IMR-90 (cell line): ENCODE results near the gene ADGRB3. TPM values are rescaled to one million over a fixed set of nuclear protein-coding genes. Genes with fewer than 3 reads are reported as not detected.

Experiments used
- ATAC-seq: fragments of 200-7000 bp; cut with Tn5 transposase; 2 replicates; pipeline ENCODE4 v1.9.1; 2020; ENCODE audit warnings: low read depth, mild to moderate bottlenecking, moderate library complexity
- BruUV-seq: library from RNA; stranded (reverse); fragments of 400-500 nt; replicated peaks from 2 replicates; lab custom pipeline; 2021; lab: Mats Ljungman, UMichigan
- CTCF ChIA-PET: fragments of 300-600 bp; formaldehyde crosslinking; extraction: SDS; loops from one replicate; lab custom pipeline; 2021; ENCODE audit warnings: antibody characterized with exemption; lab: Yijun Ruan, JAX
- POLR2A ChIA-PET: fragments of 300-600 bp; sonication (Branson Sonifier 250); formaldehyde crosslinking; loops from one replicate; lab custom pipeline; 2022; ENCODE audit warnings: antibody characterized with exemption; ENCODE audit not compliant: unreplicated experiment; lab: Charles Lee
- DNase-seq: peaks from one replicate; pipeline ENCODE4 v3.0.0; 2013
- H2AFZ ChIP-seq: replicated peaks from 2 replicates; pipeline ENCODE3; 2013; ENCODE audit warnings: low read length, mild to moderate bottlenecking; ENCODE audit not compliant: poor library complexity
- H2AK5ac ChIP-seq: 2 replicates; pipeline ENCODE4 v1.6.1; 2013; ENCODE audit warnings: low read depth, low read length, inconsistent platforms
- H2AK9ac ChIP-seq: replicated peaks from 2 replicates; pipeline ENCODE3; 2013; ENCODE audit warnings: mild to moderate bottlenecking, low read depth, low read length, moderate library complexity; ENCODE audit not compliant: poor library complexity
- H2BK120ac ChIP-seq: 2 replicates; pipeline ENCODE4 v1.6.1; 2013; ENCODE audit warnings: low read depth, low read length, inconsistent platforms
- H2BK15ac ChIP-seq: 3 replicates; pipeline ENCODE4 v1.6.1; 2013; ENCODE audit warnings: low read depth, low read length, inconsistent platforms
- H2BK20ac ChIP-seq: 2 replicates; pipeline ENCODE4 v1.6.1; 2013; ENCODE audit warnings: low read depth, mild to moderate bottlenecking, inconsistent platforms, low read length, moderate library complexity
- H2BK5ac ChIP-seq: 2 replicates; pipeline ENCODE4 v1.6.1; 2013; ENCODE audit warnings: mild to moderate bottlenecking, low read depth, low read length, inconsistent platforms; ENCODE audit not compliant: poor library complexity, severe bottlenecking
- H3K14ac ChIP-seq: replicated peaks from 2 replicates; pipeline ENCODE4 v1.6.1; 2013; ENCODE audit warnings: low read depth, low read length, inconsistent platforms
- H3K18ac ChIP-seq: 2 replicates; pipeline ENCODE4 v1.6.1; 2013; ENCODE audit warnings: low read depth, low read length, control low read depth
- H3K23ac ChIP-seq: 2 replicates; pipeline ENCODE4 v1.6.1; 2013; ENCODE audit warnings: low read depth, low read length, inconsistent platforms
- H3K27ac ChIP-seq: 2 replicates; pipeline ENCODE4 v1.5.1; 2013; ENCODE audit warnings: mild to moderate bottlenecking, control low read depth, low read length; ENCODE audit not compliant: insufficient read depth
- H3K27me3 ChIP-seq: 2 replicates; pipeline ENCODE4 v1.6.1; 2013; ENCODE audit warnings: low read length; ENCODE audit not compliant: control insufficient read depth, insufficient read depth
- H3K36me3 ChIP-seq: 2 replicates; pipeline ENCODE4 v1.6.1; 2013; ENCODE audit warnings: low read length, mixed read lengths; ENCODE audit not compliant: control insufficient read depth, insufficient read depth
- H3K4ac ChIP-seq: 2 replicates; pipeline ENCODE4 v1.6.1; 2013; ENCODE audit warnings: low read depth, low read length, inconsistent platforms
- H3K4me1 ChIP-seq: 2 replicates; pipeline ENCODE4 v1.6.1; 2013; ENCODE audit warnings: low read length, mixed read lengths; ENCODE audit not compliant: control insufficient read depth, insufficient read depth
- H3K4me2 ChIP-seq: 2 replicates; pipeline ENCODE4 v1.6.1; 2013; ENCODE audit warnings: low read depth, mild to moderate bottlenecking, control low read depth, low read length, moderate library complexity
- H3K4me3 ChIP-seq: 2 replicates; pipeline ENCODE4 v1.5.1; 2013; ENCODE audit warnings: low read depth, mild to moderate bottlenecking, control low read depth, low read length, moderate library complexity; ENCODE audit not compliant: insufficient read depth
- H3K56ac ChIP-seq: 2 replicates; pipeline ENCODE4 v1.6.1; 2013; ENCODE audit warnings: low read length, inconsistent platforms; ENCODE audit not compliant: insufficient read depth; ENCODE audit errors: extremely low read depth
- H3K79me1 ChIP-seq, 2 experiments: 2 replicates each; pipeline ENCODE4 v1.6.1; 2013; ENCODE audit warnings: low read length in 2 of 2, inconsistent platforms in 1 of 2, low read depth in 1 of 2
- H3K9ac ChIP-seq: 2 replicates; pipeline ENCODE4 v1.6.1; 2013; ENCODE audit warnings: low read depth, low read length, control low read depth
- H3K9me1 ChIP-seq: 2 replicates; pipeline ENCODE4 v1.6.1; 2013; ENCODE audit warnings: low read length, inconsistent platforms; ENCODE audit not compliant: insufficient read depth
- H3K9me3 ChIP-seq: 2 replicates; pipeline ENCODE4 v1.6.1; 2013; ENCODE audit warnings: low read length; ENCODE audit not compliant: control insufficient read depth, insufficient read depth
- H4K20me1 ChIP-seq: 2 replicates; pipeline ENCODE4 v1.6.1; 2013; ENCODE audit warnings: low read length, inconsistent platforms; ENCODE audit not compliant: insufficient read depth
- H4K5ac ChIP-seq: 2 replicates; pipeline ENCODE4 v1.6.1; 2013; ENCODE audit warnings: mild to moderate bottlenecking, low read depth, low read length, control low read depth
- H4K8ac ChIP-seq, 2 experiments: 2 replicates each; pipeline ENCODE4 v1.6.1; 2013; ENCODE audit warnings: low read depth in 2 of 2, low read length in 2 of 2, control low read depth in 1 of 2, inconsistent platforms in 1 of 2
- H4K91ac ChIP-seq: 2 replicates; pipeline ENCODE4 v1.6.1; 2013; ENCODE audit warnings: low read depth, low read length, inconsistent platforms; ENCODE audit not compliant: insufficient read depth
- CTCF ChIP-seq: conservative IDR thresholded peaks from 2 replicates; pipeline ENCODE4 v1.5.1; 2012; ENCODE audit warnings: mild to moderate bottlenecking, low read depth, low read length, improper control_type of control experiment
- MAZ ChIP-seq: IDR thresholded peaks from 2 replicates; pipeline ENCODE4 v1.6.1; 2012; ENCODE audit warnings: low read depth, mild to moderate bottlenecking, low read length, improper control_type of control experiment, moderate library complexity, borderline replicate concordance
- RAD21 ChIP-seq: IDR thresholded peaks from 2 replicates; pipeline ENCODE4 v1.6.1; 2012; ENCODE audit warnings: low read length, improper control_type of control experiment
- WGBS, 2 experiments: methylation state at CpG; one replicate each; pipeline versions ENCODE4 v1.1.5 to v1.1.7; 2013; ENCODE audit warnings: missing lambda C conversion rate in 2 of 2; ENCODE audit not compliant: insufficient read length in 1 of 2; ENCODE audit errors: extremely low coverage in 2 of 2; 5-methylcytosine and 5-hydroxymethylcytosine counted together
- dilution Hi-C: fragments of 300-500 bp; cut with HindIII; formaldehyde crosslinking; loops from one replicate; pipeline ENCODE4 v1.14.3; 2018; ENCODE audit warnings: low sequenced_read_pairs; ENCODE audit not compliant: unreplicated experiment
- in situ Hi-C: fragments of 300-500 bp; cut with MboI; formaldehyde crosslinking; loops from 3 replicates; pipeline ENCODE4 v1.14.3; 2019; ENCODE audit warnings: low sequenced_read_pairs, inconsistent platforms, mixed read lengths
- intact Hi-C: fragments of 100-400 bp; cut with micrococcal nuclease; formaldehyde crosslinking; loops from 2 replicates; pipeline ENCODE4 v1.10.0; 2022
- polyA plus RNA-seq, 3 experiments: library from polyadenylated mRNA; depleted of rRNA; stranded (reverse); fragments of >200 nt; gene quantifications; 2 replicates each; pipeline ENCODE4 v1.2.3, GENCODE V29; 2012; ENCODE audit warnings: low replicate concordance in 1 of 3
- total RNA-seq: library from RNA; depleted of rRNA; stranded (reverse); fragments of >200 nt; gene quantifications from 2 replicates; pipeline ENCODE4 v1.2.3, GENCODE V29; 2012

ADGRB3 gene
- total and polyA plus RNA-seq, 2 of the 4 experiments (the other 2 are of a cell fraction), result not detected

- TF ChIP-seq CTCF (peak; percentile 18; the same call in 1 of the 2 replicates), RAD21 (peak; percentile 14; the same call in 1 of the 2 replicates), MAZ (no peak)
- intact Hi-C loops (no loop called here), in situ Hi-C loops (no loop called here), dilution Hi-C loops (no loop called here)
- Histone ChIP-seq H4K8ac (no peak overlapping the region), H3K36me3 (no peaks in the 10 kb centered on the region), H2AK5ac (no peak overlapping the region), H3K4ac (no peak overlapping the region), H3K56ac (no peak overlapping the region), H2BK15ac (no peak overlapping the region), H3K23ac (no peak overlapping the region), H4K91ac (no peak overlapping the region), H3K27me3 (no peaks in the 10 kb centered on the region), H3K18ac (no peak overlapping the region), H4K5ac (no peak overlapping the region), H2AFZ (no peak overlapping the region), H4K20me1 (no peaks in the 10 kb centered on the region), H3K9me3 (no peaks in the 10 kb centered on the region), H3K79me1 (no peaks in the 10 kb centered on the region), H3K4me1 (no peaks in the 10 kb centered on the region), H2BK20ac (no peak overlapping the region), H2BK5ac (no peak overlapping the region), H3K27ac (no peak overlapping the region), H3K9me1 (no peaks in the 10 kb centered on the region), H2AK9ac (no peak overlapping the region), H3K4me3 (no peak overlapping the region), H3K4me2 (no peak overlapping the region), H3K14ac (no peak overlapping the region), H2BK120ac (no peak overlapping the region), H3K9ac (no peak overlapping the region)
- no TSS peak for BruUV-seq
- ATAC-seq (no peak), DNase-seq (no peak)
- ChIA-PET POLR2A (no interaction called here), CTCF (no interaction called here)
- WGBS, 2 experiments, result no CpG with 5 or more reads among the region's 4 CpGs
These were observed 341.2 kb downstream of the ADGRB3 start for GRCh38 chr6:68976260-68976659.
